CD4-positive, alpha-beta memory T cell (primary cell): ENCODE data around the gene TMEM156. TPM values are rescaled to one million over a fixed set of nuclear protein-coding genes. Genes with fewer than 3 reads are reported as not detected.
A peak's percentile ranks its signal among the peaks of the same experiment; 100 is the strongest.

Experiments used
- CTCF ChIA-PET: fragments of 350-600 bp; sonication (Branson Sonifier 250); formaldehyde crosslinking; loops from one replicate; lab custom pipeline; 2021; ENCODE audit warnings: inconsistent platforms; ENCODE audit not compliant: partially characterized antibody; lab: Charles Lee
- POLR2A ChIA-PET: fragments of 350-600 bp; sonication (Branson Sonifier 250); formaldehyde crosslinking; loops from one replicate; lab custom pipeline; 2021; ENCODE audit not compliant: partially characterized antibody; lab: Charles Lee
- DNase-seq, 5 donors: peaks; one replicate each; pipeline versions ENCODE4 v3.0.0 to v3.0.0-alpha.2; 2020 to 2022; ENCODE audit warnings: mixed read lengths in 1 of 5
- H3K27ac ChIP-seq: one replicate; pipeline ENCODE4 v1.7.0; 2013; ENCODE audit warnings: low read depth, low read length
- H3K27me3 ChIP-seq: 2 replicates; pipeline ENCODE4 v1.7.0; 2013; ENCODE audit warnings: mild to moderate bottlenecking, low read length, moderate library complexity; ENCODE audit not compliant: insufficient read depth
- H3K36me3 ChIP-seq: 2 replicates; pipeline ENCODE4 v1.7.0; 2013; ENCODE audit warnings: mild to moderate bottlenecking, low read length, moderate library complexity; ENCODE audit not compliant: insufficient read depth
- H3K4me1 ChIP-seq: 2 replicates; pipeline ENCODE4 v1.7.0; 2013; ENCODE audit warnings: mild to moderate bottlenecking, low read length, moderate library complexity; ENCODE audit not compliant: insufficient read depth
- H3K4me3 ChIP-seq, 2 donors: one replicate each; pipeline ENCODE4 v1.7.0; 2013; ENCODE audit warnings: low read length in 2 of 2, mild to moderate bottlenecking in 1 of 2
- H3K9me3 ChIP-seq, 2 donors: one replicate each; pipeline ENCODE4 v1.7.0; 2013; ENCODE audit warnings: low read length in 2 of 2, control low read depth in 1 of 2; ENCODE audit not compliant: control insufficient read depth in 1 of 2
- H3K27ac Mint-ChIP-seq, 7 donors: one replicate each; pipeline ENCODE4 v1.8.0; 2020 to 2021; ENCODE audit warnings: mixed read lengths in 7 of 7, mild to moderate bottlenecking in 6 of 7, inconsistent platforms in 3 of 7, moderate library complexity in 3 of 7
- H3K27me3 Mint-ChIP-seq, 2 donors: one replicate each; pipeline ENCODE4 v1.8.0; 2020 to 2021; ENCODE audit warnings: mixed read lengths in 2 of 2
- H3K36me3 Mint-ChIP-seq, 2 donors: one replicate each; pipeline ENCODE4 v1.8.0; 2020 to 2021; ENCODE audit warnings: mixed read lengths in 2 of 2, inconsistent platforms in 1 of 2, mild to moderate bottlenecking in 1 of 2
- H3K4me1 Mint-ChIP-seq, 4 donors: one replicate each; pipeline ENCODE4 v1.8.0; 2020 to 2021; ENCODE audit warnings: mixed read lengths in 4 of 4, mild to moderate bottlenecking in 1 of 4
- H3K4me3 Mint-ChIP-seq, 8 donors: one replicate each; pipeline ENCODE4 v1.8.0; 2020 to 2021; ENCODE audit warnings: mixed read lengths in 8 of 8, mild to moderate bottlenecking in 7 of 8, moderate library complexity in 6 of 8, inconsistent platforms in 3 of 8
- H3K9me3 Mint-ChIP-seq, 8 donors: one replicate each; pipeline ENCODE4 v1.8.0; 2020 to 2021; ENCODE audit warnings: mixed read lengths in 8 of 8, mild to moderate bottlenecking in 5 of 8, inconsistent platforms in 3 of 8, moderate library complexity in 1 of 8
- intact Hi-C: fragments of 100-400 bp; cut with micrococcal nuclease; formaldehyde crosslinking; loops from one replicate; pipeline ENCODE4 v1.15.1; 2023
- polyA plus RNA-seq, 2 donors: library from polyadenylated mRNA; unstranded; fragments of 300-500 nt; fragmentation: Illumina TruSeq; gene quantifications; one replicate each; pipeline ENCODE4 v1.2.3, GENCODE V29; 2021
- total RNA-seq, 2 experiments: library from RNA; stranded (reverse); gene quantifications; one replicate each; pipeline ENCODE4 v1.2.3, GENCODE V29; 2021

Gene TMEM156
- total and polyA plus RNA-seq, 4 experiments from 2014 or later, result 16.8 to 53.1 (median 32.8) TPM

DNA sequence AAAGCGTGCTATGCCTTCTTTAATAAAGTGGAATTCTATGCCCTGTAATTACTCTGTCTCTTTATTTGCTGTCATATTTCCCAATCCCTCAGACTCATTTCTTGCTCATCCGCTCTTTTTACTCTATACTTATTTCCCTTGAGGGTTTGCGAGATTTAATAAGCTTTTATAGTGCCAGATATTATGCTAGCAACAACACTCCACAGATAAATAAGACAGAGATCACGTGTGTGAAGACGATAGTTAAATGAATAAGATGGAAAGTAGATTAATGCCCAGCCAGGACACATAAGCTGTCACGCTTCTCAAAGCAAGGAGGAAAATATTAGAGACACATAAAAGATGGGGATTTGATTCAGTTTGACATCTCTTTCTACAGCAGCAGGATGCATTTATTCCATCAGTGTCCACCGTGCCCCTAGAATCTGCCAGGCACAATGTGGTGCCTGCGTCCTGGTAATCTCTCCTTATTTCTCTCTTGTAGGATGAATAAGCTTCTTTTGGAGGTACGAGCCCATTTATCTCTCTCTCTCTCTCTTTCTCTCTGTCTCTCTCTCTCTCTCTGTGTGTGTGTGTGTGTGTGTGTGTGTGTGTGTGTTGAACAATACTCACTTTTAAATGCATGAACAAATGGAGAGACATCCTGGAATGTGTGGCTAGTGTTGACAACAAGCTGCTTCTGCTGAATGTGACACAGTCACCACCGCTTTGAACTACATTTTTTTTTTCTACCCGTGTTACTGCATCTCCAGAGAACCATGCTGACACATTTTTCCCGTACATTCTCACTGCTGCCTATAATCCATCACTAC is 48.2 kb downstream of the TMEM156 start:
- Mint-ChIP-seq H3K27me3 (no peaks in the 10 kb centered on the region), H3K4me1 (peaks cover 43 to 52% (median 45%) of the 10 kb centered on the region in 4 donors), H3K36me3 (peaks cover 41 to 54% of the 10 kb centered on the region in 2 donors), H3K9me3 (no peaks in the 10 kb centered on the region), H3K27ac (peak overlapping the region; percentile 54 to 90 (median 86)), H3K4me3 (peak overlapping the region in 6 of 8 donors; percentile 7 to 44 (median 20))
- DNase-seq, result peak in 1 of 5 donors; percentile 6
- ChIA-PET CTCF (interaction anchor here (1.0 to 2.7 kb wide), 3 partner anchors 25 to 62 kb away, joined by 3 to 14 read pairs (median 3); no protein-coding TSS in a partner anchor), POLR2A (interaction anchor here (1.2 to 3.4 kb wide), 2 partner anchors 61 to 70 kb away, joined by 3 to 21 read pairs; no protein-coding TSS in a partner anchor)
- no peak overlapping the region for H3K27ac ChIP-seq
- H3K9me3 ChIP-seq, result no peaks in the 10 kb centered on the region
- peaks cover 36% of the 10 kb centered on the region for H3K4me1 ChIP-seq
- H3K27me3 ChIP-seq, result no peaks in the 10 kb centered on the region
- intact Hi-C loops, result loop anchor here (2.0 to 5.0 kb wide), 2 partner anchors 37 to 61 kb away; no protein-coding TSS in a partner anchor
- peaks cover 6% of the 10 kb centered on the region for H3K36me3 ChIP-seq
- no peak overlapping the region for H3K4me3 ChIP-seq

DNA sequence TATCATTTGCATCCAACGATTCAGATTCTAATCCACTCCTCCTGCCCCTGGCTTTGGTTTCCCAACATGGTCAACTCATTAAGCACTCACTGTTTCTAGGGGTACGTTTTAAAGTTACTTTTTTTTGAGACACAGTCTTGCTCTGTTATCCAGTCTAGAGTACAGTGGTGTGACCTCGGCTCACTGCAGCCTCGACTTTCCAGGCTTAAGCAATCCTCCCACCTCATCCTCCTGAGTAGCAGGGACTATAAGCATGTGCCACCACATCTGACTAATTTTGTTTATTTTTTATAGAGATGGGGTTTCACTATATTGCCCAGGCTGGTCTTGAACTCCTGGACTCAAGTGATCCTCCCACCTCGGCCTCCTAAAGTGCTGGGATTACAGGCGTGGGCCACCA is 48.9 kb downstream of the TMEM156 start:
- H3K9me3 Mint-ChIP-seq, result no peaks in the 10 kb centered on the region
- H3K4me3 Mint-ChIP-seq, result no peak overlapping the region
- Histone ChIP-seq H3K27me3 (no peaks in the 10 kb centered on the region), H3K4me3 (no peak overlapping the region), H3K27ac (no peak overlapping the region), H3K9me3 (no peaks in the 10 kb centered on the region), H3K4me1 (peaks cover 36% of the 10 kb centered on the region), H3K36me3 (peaks cover 6% of the 10 kb centered on the region)
- DNase-seq, result no peak
- ChIA-PET POLR2A (no interaction called here), CTCF (interaction anchor here (1.0 kb wide), 1 partner anchor 51 kb away, joined by 3 read pairs; no protein-coding TSS in a partner anchor)
- peaks cover 40 to 53% of the 10 kb centered on the region in 2 donors for H3K36me3 Mint-ChIP-seq
- intact Hi-C loops, result loop anchor here (5.0 kb wide), 1 partner anchor 36 kb away; no protein-coding TSS in a partner anchor
- H3K27me3 Mint-ChIP-seq, result no peaks in the 10 kb centered on the region
- peaks cover 37 to 47% (median 41%) of the 10 kb centered on the region in 4 donors for H3K4me1 Mint-ChIP-seq
- H3K27ac Mint-ChIP-seq, result peak overlapping the region in 3 of 7 donors; percentile 3 to 65 (median 54)

GRCh38 chr4:38982361-38983095 is 49.7 kb downstream of the TMEM156 start:
- intact Hi-C loops, result loop anchor here (5.0 kb wide), 1 partner anchor 35 kb away; no protein-coding TSS in a partner anchor
- H3K4me1 Mint-ChIP-seq, result peaks cover 32 to 41% (median 35%) of the 10 kb centered on the region in 4 donors
- Histone ChIP-seq H3K36me3 (peaks cover 6% of the 10 kb centered on the region), H3K9me3 (no peaks in the 10 kb centered on the region), H3K4me3 (no peak overlapping the region), H3K27me3 (no peaks in the 10 kb centered on the region), H3K4me1 (peaks cover 31% of the 10 kb centered on the region), H3K27ac (no peak overlapping the region)
- no peak for DNase-seq
- ChIA-PET POLR2A (no interaction called here), CTCF (no interaction called here)
- no peak overlapping the region for H3K4me3 Mint-ChIP-seq
- H3K27ac Mint-ChIP-seq, result peak overlapping the region in 2 of 7 donors; percentile 6 to 75
- H3K36me3 Mint-ChIP-seq, result peaks cover 39 to 49% of the 10 kb centered on the region in 2 donors
- no peaks in the 10 kb centered on the region for H3K9me3 Mint-ChIP-seq
- no peaks in the 10 kb centered on the region for H3K27me3 Mint-ChIP-seq

- Histone ChIP-seq H3K9me3 (no peaks in the 10 kb centered on the region), H3K36me3 (peaks cover 6% of the 10 kb centered on the region), H3K4me3 (no peak overlapping the region), H3K27ac (no peak overlapping the region), H3K4me1 (peaks cover 19% of the 10 kb centered on the region), H3K27me3 (no peaks in the 10 kb centered on the region)
- Mint-ChIP-seq H3K27me3 (no peaks in the 10 kb centered on the region), H3K9me3 (no peaks in the 10 kb centered on the region), H3K4me1 (peaks cover 20 to 30% (median 26%) of the 10 kb centered on the region in 4 donors), H3K36me3 (peaks cover 42 to 51% of the 10 kb centered on the region in 2 donors), H3K27ac (peak overlapping the region in 6 of 7 donors; percentile 7 to 89 (median 37)), H3K4me3 (peak overlapping the region in 2 of 8 donors; percentile 8 to 17)
- CTCF ChIA-PET, result interaction anchor here (1.2 kb wide), 1 partner anchor 154 kb away, joined by 5 read pairs; no protein-coding TSS in a partner anchor
- intact Hi-C loops, result loop anchor here (5.0 kb wide), 1 partner anchor 34 kb away; no protein-coding TSS in a partner anchor
- no peak for DNase-seq
- POLR2A ChIA-PET, result no interaction called here
Observed at GRCh38 chr4:38980903-38981676, 51.1 kb downstream of the TMEM156 start.

GRCh38 chr4:38979511-38980230 is 52.5 kb downstream of the TMEM156 start:
- Histone ChIP-seq H3K27ac (no peak overlapping the region), H3K4me1 (peaks cover 5% of the 10 kb centered on the region), H3K27me3 (no peaks in the 10 kb centered on the region), H3K36me3 (peaks cover 6% of the 10 kb centered on the region), H3K4me3 (no peak overlapping the region), H3K9me3 (no peaks in the 10 kb centered on the region)
- H3K4me1 Mint-ChIP-seq, result peaks cover 14 to 23% (median 20%) of the 10 kb centered on the region in 4 donors
- ChIA-PET CTCF (interaction anchor here (1.0 kb wide), 1 partner anchor 66 kb away, joined by 3 read pairs; no protein-coding TSS in a partner anchor), POLR2A (no interaction called here)
- peaks cover 40 to 49% of the 10 kb centered on the region in 2 donors for H3K36me3 Mint-ChIP-seq
- no peaks in the 10 kb centered on the region for H3K27me3 Mint-ChIP-seq
- intact Hi-C loops, result loop anchor here (5.0 kb wide), 1 partner anchor 32 kb away; no protein-coding TSS in a partner anchor
- no peak overlapping the region for H3K4me3 Mint-ChIP-seq
- DNase-seq, result no peak
- H3K27ac Mint-ChIP-seq, result peak overlapping the region in 1 of 7 donors; percentile 4
- no peaks in the 10 kb centered on the region for H3K9me3 Mint-ChIP-seq

DNA sequence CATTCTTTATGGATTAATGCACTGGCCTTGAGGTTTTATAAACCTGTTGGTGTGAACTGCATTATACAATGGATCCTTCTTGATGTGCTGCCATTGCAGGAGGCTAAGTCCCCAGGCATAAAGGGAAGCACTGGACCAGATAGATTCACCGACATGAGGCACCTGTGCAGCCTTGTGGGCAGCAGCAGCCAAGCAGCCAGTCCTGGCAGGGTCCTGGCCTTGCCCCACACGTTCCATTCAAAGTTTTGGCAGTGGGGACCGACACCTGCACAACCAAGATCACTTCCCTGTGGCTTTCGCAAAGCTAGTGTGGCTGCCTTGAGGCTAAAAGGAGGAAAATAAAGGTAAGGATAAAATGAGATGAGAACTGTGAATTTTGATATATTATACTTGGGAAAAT is 53.1 kb downstream of the TMEM156 start:
- Histone ChIP-seq H3K9me3 (no peaks in the 10 kb centered on the region), H3K27ac (no peak overlapping the region), H3K4me3 (no peak overlapping the region), H3K4me1 (no peaks in the 10 kb centered on the region), H3K27me3 (no peaks in the 10 kb centered on the region), H3K36me3 (peaks cover 6% of the 10 kb centered on the region)
- H3K9me3 Mint-ChIP-seq, result no peaks in the 10 kb centered on the region
- POLR2A ChIA-PET, result no interaction called here
- peak overlapping the region in 1 of 7 donors; percentile 19 for H3K27ac Mint-ChIP-seq
- CTCF ChIA-PET, result interaction anchor here (1.0 kb wide), 1 partner anchor 67 kb away, joined by 3 read pairs; no protein-coding TSS in a partner anchor
- peaks cover 9 to 19% (median 15%) of the 10 kb centered on the region in 4 donors for H3K4me1 Mint-ChIP-seq
- no peaks in the 10 kb centered on the region for H3K27me3 Mint-ChIP-seq
- no peak for DNase-seq
- intact Hi-C loops, result no loop called here
- peaks cover 36 to 45% of the 10 kb centered on the region in 2 donors for H3K36me3 Mint-ChIP-seq
- H3K4me3 Mint-ChIP-seq, result no peak overlapping the region
